Fibroblast of skin of right quadriceps (primary cell): Measurements from ENCODE around the gene FOXA1.

Experiments used
- DNase-seq: peaks from one replicate; pipeline ENCODE4 v3.0.0-alpha.2; 2013

FOXA1 gene

DNA sequence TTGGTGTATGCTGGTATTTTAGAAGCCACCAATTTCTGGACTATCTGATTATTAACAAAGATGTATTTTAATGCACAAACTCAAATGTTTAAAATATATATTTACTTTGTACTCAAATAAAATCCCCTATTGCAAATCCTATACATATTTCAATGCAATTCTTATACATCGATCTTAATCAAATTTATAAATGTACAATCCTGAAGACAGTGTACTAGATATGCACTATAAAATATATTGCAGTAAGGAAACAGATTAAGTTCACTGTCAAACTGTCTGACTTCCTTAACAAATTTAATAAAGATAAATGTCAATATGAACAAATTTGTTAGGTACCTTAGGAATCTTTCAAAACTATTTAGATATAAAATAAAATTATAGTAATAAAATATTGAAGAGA is 43.9 kb downstream of the FOXA1 start:
- DNase-seq, result no peak

DNA sequence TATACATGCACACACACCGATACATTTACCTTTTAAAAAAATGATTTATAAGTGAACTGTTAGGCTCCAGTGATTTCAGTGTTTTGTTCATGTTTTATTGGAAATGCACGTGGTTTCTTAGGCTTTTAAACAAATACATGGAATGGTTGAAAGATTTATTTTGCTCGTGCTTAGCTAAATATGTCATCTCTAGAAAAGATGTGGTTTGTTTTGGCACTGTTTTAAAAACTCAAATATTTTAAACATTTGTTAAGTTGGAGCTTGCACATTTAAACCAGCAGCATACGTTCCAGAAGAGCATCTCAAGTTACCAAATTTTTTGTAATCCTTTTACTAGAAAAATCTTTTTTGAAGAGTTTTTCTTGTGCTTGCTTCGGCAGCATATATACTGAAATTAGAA is 44.5 kb downstream of the FOXA1 start:
- peak; percentile 83 for DNase-seq

DNA sequence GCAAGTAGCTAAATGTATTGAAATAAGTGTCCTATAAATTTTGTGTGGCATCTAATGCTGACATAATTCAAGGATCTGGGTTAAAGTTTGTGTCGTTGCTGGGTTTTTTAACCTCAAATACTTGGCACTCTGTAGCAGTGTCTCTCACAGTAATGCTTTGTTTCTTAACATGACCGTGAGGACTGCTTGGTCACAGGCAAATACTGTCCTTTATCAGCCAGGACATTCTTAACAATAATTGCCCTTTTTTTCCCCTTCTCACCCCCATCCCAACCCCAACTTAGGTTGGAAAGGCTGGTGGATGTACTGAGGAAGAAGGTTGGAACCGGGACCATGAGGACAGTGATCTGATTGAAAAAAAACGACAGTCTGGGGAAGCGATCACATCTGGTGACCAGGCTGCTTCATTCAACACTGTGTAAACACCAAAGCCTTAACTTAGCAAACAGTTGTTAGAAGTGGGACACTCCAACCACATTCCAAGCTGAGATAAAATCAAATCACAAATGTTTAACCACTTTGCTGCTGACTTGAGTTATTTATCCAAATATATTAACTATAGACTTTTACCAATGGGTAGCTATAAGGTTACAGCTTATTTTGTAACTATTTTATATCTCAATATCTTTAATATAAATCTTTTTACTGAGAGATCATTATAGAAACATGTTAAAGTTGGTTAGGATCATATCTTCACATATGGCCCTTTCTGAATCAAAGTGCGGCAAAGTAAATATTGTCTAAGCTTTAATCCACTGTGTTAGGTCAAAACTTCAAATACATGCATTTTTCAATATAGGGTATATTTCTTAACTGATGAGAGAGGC is 48.2 kb downstream of the FOXA1 start:
- DNase-seq, result peak; percentile 59

DNA sequence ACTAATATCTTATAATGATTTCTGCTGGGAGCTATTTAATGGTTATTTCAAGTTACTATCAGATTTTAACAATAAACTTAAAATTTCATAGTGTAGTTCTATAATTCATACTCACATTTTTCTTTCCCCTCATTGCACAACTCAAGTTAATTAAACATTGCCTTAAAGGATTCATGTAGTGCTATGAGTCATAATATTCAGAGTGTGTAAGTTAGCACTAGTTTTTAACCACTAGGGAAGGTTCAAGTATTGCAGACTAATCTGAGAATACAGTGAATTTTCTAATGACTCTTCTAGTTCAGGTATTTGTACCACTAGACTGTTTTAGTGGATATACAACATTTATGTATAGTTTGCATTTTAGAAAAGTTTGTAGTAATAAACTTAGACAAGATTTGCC is 49.9 kb downstream of the FOXA1 start:
- DNase-seq, result peak; percentile 8

DNA sequence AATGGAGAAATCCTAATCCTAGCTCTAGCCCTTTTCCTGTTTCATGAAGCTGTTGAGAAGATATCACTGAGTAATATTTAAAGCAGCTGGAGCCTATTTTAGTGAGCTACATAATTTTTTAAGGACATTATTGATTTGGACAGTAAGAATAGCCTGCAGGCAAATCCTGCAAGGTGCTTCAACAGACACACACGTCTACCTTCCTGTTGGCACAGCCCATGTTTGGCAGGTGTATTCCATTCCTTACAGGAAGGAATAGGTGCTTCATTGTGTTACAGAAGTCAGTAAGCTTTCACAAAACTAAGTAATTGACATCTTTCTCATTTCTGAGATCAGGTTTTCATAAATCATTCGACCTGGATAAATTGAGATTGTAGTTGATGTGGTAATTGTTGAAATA is 50.6 kb downstream of the FOXA1 start:
- DNase-seq, result no peak

DNA sequence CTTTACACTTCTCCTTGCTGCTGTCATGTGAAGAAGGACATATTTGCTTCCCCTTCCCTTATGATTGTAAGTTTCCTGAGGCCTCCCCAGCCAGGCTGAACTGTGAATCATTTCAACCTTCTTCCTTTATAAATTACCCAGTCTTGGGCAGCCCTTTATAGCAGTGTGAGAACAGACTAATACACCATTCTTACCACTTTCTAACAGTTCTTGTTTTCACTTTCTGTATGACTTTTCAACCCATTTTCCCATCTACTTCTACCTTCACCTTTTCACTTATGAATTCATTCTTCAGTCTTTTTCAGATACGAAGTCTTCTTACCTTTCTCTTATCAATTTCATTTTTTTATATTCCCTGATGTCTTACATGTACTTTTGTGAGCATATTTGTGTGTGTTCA is 55.1 kb downstream of the FOXA1 start:
- DNase-seq, result no peak
